ENCODE results near the gene STARD9. TPM values are rescaled to one million over a fixed set of nuclear protein-coding genes. Genes with fewer than 3 reads are reported as not detected.

Gene STARD9
- total RNA-seq, 6 experiments from 2014 or later, result 0.70 to 3.1 (median 1.5) TPM

DNA sequence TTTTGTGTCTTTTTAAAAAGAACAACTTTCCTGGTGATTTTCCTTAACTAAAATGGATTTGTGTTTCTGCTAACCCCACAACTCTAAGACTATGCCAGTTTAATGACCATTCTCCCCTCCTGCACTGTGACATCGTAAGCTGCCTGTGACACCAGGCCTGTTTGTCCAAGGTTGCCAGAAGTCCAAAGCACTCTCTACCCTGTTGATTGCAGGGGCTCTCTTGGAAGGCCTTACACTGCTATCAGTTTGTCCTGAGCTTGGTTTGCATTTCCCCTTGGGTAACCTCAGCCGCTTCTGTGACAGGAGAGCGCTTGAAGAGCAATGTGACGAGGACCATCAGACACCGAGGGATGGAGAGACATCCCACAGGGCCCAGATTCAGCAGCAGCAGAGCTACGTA lies 105.7 kb downstream of the STARD9 start:
- no peaks in the 10 kb centered on the region for H3K9me3 ChIP-seq
- H3K27me3 ChIP-seq, result no peaks in the 10 kb centered on the region
- TF ChIP-seq, protein P1, sequence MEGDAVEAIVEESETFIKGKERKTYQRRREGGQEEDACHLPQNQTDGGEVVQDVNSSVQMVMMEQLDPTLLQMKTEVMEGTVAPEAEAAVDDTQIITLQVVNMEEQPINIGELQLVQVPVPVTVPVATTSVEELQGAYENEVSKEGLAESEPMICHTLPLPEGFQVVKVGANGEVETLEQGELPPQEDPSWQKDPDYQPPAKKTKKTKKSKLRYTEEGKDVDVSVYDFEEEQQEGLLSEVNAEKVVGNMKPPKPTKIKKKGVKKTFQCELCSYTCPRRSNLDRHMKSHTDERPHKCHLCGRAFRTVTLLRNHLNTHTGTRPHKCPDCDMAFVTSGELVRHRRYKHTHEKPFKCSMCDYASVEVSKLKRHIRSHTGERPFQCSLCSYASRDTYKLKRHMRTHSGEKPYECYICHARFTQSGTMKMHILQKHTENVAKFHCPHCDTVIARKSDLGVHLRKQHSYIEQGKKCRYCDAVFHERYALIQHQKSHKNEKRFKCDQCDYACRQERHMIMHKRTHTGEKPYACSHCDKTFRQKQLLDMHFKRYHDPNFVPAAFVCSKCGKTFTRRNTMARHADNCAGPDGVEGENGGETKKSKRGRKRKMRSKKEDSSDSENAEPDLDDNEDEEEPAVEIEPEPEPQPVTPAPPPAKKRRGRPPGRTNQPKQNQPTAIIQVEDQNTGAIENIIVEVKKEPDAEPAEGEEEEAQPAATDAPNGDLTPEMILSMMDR (IDR thresholded peaks at IDR 0.05), result no peak
- no peak for TF ChIP-seq POLR2A (IDR thresholded peaks at IDR 0.05)
- no peak overlapping the region for H3K4me3 ChIP-seq
- H3K36me3 ChIP-seq, result peaks cover 0 to 2% (median 0%) of the 10 kb centered on the region in 4 donors
- no peak overlapping the region for H3K27ac ChIP-seq
- intact Hi-C loops (cut with DNase I), result no loop called here
- H3K4me1 ChIP-seq, result no peaks in the 10 kb centered on the region
- no peak for DNase-seq
- ATAC-seq, result no peak
- WGBS (ENCODE audit: insufficient coverage, low coverage, low lambda C conversion rate, missing lambda C conversion rate), result 80% methylated on average over 1 of the region's 6 CpGs

DNA sequence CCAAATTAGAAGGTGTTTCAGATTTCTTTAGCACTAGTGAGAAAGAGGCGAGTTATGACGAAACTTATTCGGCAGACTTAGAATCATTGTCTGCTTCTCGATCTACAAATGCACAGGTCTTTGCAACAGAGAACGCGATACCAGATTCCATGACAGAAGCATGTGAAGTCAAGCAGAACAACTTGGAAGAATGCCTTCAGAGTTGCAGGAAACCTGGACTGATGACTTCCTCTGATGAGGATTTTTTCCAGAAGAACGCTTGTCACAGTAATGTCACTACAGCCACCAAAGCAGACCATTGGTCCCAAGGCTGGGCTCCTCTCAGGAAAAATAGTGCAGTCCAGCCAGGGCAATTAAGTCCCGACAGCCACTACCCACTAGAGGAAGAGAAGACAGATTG lies 110.9 kb downstream of the STARD9 start:
- intact Hi-C loops (cut with DNase I), result no loop called here
- ATAC-seq, result no peak
- TF ChIP-seq POLR2A (IDR thresholded peaks at IDR 0.05), result no peak
- TF ChIP-seq, protein P1 (IDR thresholded peaks at IDR 0.05), result no peak
- no peaks in the 10 kb centered on the region for H3K9me3 ChIP-seq
- DNase-seq, result no peak
- H3K27me3 ChIP-seq, result no peaks in the 10 kb centered on the region
- H3K27ac ChIP-seq, result no peak overlapping the region
- WGBS (ENCODE audit: insufficient coverage, low coverage, low lambda C conversion rate, missing lambda C conversion rate), result 100% methylated on average over 2 of the region's 8 CpGs
- H3K4me3 ChIP-seq, result no peak overlapping the region
- H3K36me3 ChIP-seq, result peaks cover 0 to 2% (median 0%) of the 10 kb centered on the region in 4 donors
- H3K4me1 ChIP-seq, result no peaks in the 10 kb centered on the region

DNA sequence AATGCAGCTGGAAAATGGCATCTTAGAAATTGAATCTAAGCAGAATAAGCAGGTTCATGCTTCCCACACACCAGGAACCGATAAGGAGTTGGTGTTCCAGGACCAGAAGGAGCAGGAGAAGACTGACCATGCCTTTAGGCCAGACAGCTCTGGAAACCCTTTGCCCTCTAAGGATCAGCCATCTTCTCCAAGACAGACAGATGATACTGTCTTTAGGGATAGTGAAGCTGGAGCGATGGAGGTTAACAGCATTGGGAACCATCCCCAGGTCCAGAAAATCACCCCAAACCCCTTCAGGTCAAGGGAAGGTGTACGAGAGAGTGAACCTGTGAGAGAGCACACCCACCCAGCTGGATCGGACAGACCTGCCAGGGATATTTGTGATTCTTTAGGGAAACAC lies 112.3 kb downstream of the STARD9 start:
- H3K36me3 ChIP-seq, result peaks cover 0 to 2% (median 0%) of the 10 kb centered on the region in 4 donors
- no peaks in the 10 kb centered on the region for H3K4me1 ChIP-seq
- WGBS (ENCODE audit: insufficient coverage, low coverage, low lambda C conversion rate, missing lambda C conversion rate), result 97% methylated on average over 4 of the region's 4 CpGs
- TF ChIP-seq, protein P1 (IDR thresholded peaks at IDR 0.05), result no peak
- TF ChIP-seq POLR2A (IDR thresholded peaks at IDR 0.05), result no peak
- H3K27ac ChIP-seq, result no peak overlapping the region
- intact Hi-C loops (cut with DNase I), result no loop called here
- ATAC-seq, result no peak
- no peak for DNase-seq
- H3K9me3 ChIP-seq, result no peaks in the 10 kb centered on the region
- H3K27me3 ChIP-seq, result no peaks in the 10 kb centered on the region
- no peak overlapping the region for H3K4me3 ChIP-seq

DNA sequence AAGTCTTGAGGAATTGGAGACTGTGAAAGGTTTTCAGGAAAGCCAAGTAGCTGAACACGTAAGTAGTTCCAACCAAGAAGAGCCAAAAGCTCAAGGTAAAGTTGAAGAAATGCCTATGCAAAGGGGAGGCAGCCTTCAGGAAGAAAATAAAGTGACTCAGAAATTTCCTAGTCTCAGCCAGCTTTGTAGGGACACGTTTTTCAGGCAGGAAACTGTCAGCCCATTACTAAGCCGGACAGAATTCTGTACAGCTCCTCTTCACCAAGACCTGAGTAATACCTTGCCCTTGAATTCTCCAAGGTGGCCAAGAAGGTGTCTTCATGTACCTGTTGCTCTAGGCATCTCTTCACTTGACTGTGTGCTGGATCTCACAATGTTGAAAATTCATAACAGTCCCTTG lies 112.9 kb downstream of the STARD9 start:
- Histone ChIP-seq H3K27ac (no peak overlapping the region), H3K36me3 (peaks cover 0 to 2% (median 0%) of the 10 kb centered on the region in 4 donors), H3K9me3 (no peaks in the 10 kb centered on the region), H3K27me3 (no peaks in the 10 kb centered on the region), H3K4me1 (no peaks in the 10 kb centered on the region), H3K4me3 (no peak overlapping the region)
- intact Hi-C loops (cut with DNase I), result no loop called here
- DNase-seq (no peak), ATAC-seq (no peak)
- 100% methylated on average over 1 of the region's 3 CpGs for WGBS (ENCODE audit: insufficient coverage, low coverage, low lambda C conversion rate, missing lambda C conversion rate)
- TF ChIP-seq POLR2A (IDR thresholded peaks at IDR 0.05), result no peak
- TF ChIP-seq, protein P1 (IDR thresholded peaks at IDR 0.05), result no peak

DNA sequence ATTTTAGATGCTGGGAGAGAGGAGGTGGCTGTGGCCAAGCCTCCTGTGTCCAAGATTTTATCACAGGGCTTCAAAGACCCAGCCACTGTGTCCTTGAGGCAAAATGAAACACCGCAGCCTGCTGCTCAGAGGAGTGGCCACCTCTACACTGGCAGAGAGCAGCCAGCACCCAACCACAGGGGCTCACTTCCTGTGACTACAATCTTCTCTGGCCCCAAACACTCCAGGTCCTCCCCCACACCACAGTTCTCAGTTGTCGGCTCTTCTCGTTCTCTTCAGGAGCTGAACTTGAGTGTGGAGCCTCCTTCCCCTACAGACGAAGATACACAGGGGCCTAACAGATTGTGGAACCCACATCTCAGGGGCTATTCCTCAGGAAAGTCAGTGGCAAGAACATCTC lies 115.9 kb downstream of the STARD9 start:
- Histone ChIP-seq H3K27me3 (no peaks in the 10 kb centered on the region), H3K27ac (no peak overlapping the region), H3K4me3 (no peak overlapping the region), H3K36me3 (no peaks in the 10 kb centered on the region), H3K9me3 (no peaks in the 10 kb centered on the region), H3K4me1 (no peaks in the 10 kb centered on the region)
- WGBS (ENCODE audit: insufficient coverage, low coverage, low lambda C conversion rate, missing lambda C conversion rate), result no CpG with 5 or more reads among the region's 4 CpGs
- TF ChIP-seq, protein P1 (IDR thresholded peaks at IDR 0.05), result no peak
- TF ChIP-seq POLR2A (IDR thresholded peaks at IDR 0.05), result no peak
- DNase-seq (no peak), ATAC-seq (no peak)
- intact Hi-C loops (cut with DNase I), result loop anchor here in 1 of 2 donors (10.0 kb wide), 1 partner anchor 233 kb away; the partner anchor contains the start of gene TTBK2

Data from right lobe of liver (tissue), 6 donors.